Measurements from ENCODE around the gene ZNF195.

The ZNF195 gene

GRCh38 chr11:3375552-3375951 lies 3.4 kb downstream of the ZNF195 start:
- H3K27ac ChIP-seq (ENCODE audit: low read depth, low read length, severe bottlenecking) = no peak overlapping the region
- H3K4me1 ChIP-seq (ENCODE audit: control insufficient read depth, insufficient read depth, low read length, poor library complexity, severe bottlenecking) = no peaks in the 10 kb centered on the region
- peaks cover 19% of the 10 kb centered on the region for H3K9me3 ChIP-seq (ENCODE audit: control insufficient read depth, low read length)
- H3K4me3 ChIP-seq (ENCODE audit: extremely low read depth, insufficient read depth, low read length, poor library complexity, severe bottlenecking) = no peak overlapping the region
- 94% methylated on average over 4 of the region's 4 CpGs; no CpG with 5 or more reads in 1 of the 2 experiments for WGBS, 2 experiments (ENCODE audit: insufficient coverage in 2 of 2)
- peaks cover 73% of the 10 kb centered on the region for H3K36me3 ChIP-seq (ENCODE audit: control insufficient read depth, insufficient read depth, low read length)

- WGBS, 2 experiments (ENCODE audit: insufficient coverage in 2 of 2) = 85 to 91% methylated on average over 4 to 8 of the region's 9 CpGs
- H3K4me1 ChIP-seq (ENCODE audit: control insufficient read depth, insufficient read depth, low read length, poor library complexity, severe bottlenecking) = no peaks in the 10 kb centered on the region
- H3K36me3 ChIP-seq (ENCODE audit: control insufficient read depth, insufficient read depth, low read length) = peaks cover 96% of the 10 kb centered on the region
- no peak overlapping the region for H3K4me3 ChIP-seq (ENCODE audit: extremely low read depth, insufficient read depth, low read length, poor library complexity, severe bottlenecking)
- peaks cover 35% of the 10 kb centered on the region for H3K9me3 ChIP-seq (ENCODE audit: control insufficient read depth, low read length)
- H3K27ac ChIP-seq (ENCODE audit: low read depth, low read length, severe bottlenecking) = no peak overlapping the region
Observed at GRCh38 chr11:3370311-3370870, 8.6 kb downstream of the ZNF195 start.

GRCh38 chr11:3369366-3369765 lies 9.6 kb downstream of the ZNF195 start:
- WGBS, 2 experiments (ENCODE audit: insufficient coverage in 2 of 2) = 76 to 84% methylated on average over 3 to 4 of the region's 6 CpGs
- Histone ChIP-seq H3K27ac (ENCODE audit: low read depth, low read length, severe bottlenecking) (no peak overlapping the region), H3K4me3 (ENCODE audit: extremely low read depth, insufficient read depth, low read length, poor library complexity, severe bottlenecking) (no peak overlapping the region), H3K4me1 (ENCODE audit: control insufficient read depth, insufficient read depth, low read length, poor library complexity, severe bottlenecking) (no peaks in the 10 kb centered on the region), H3K9me3 (ENCODE audit: control insufficient read depth, low read length) (peaks cover 29% of the 10 kb centered on the region), H3K36me3 (ENCODE audit: control insufficient read depth, insufficient read depth, low read length) (peaks cover 96% of the 10 kb centered on the region)

GRCh38 chr11:3368199-3368598 lies 10.7 kb downstream of the ZNF195 start:
- Histone ChIP-seq H3K27ac (ENCODE audit: low read depth, low read length, severe bottlenecking) (no peak overlapping the region), H3K9me3 (ENCODE audit: control insufficient read depth, low read length) (peaks cover 35% of the 10 kb centered on the region), H3K4me1 (ENCODE audit: control insufficient read depth, insufficient read depth, low read length, poor library complexity, severe bottlenecking) (no peaks in the 10 kb centered on the region), H3K4me3 (ENCODE audit: extremely low read depth, insufficient read depth, low read length, poor library complexity, severe bottlenecking) (no peak overlapping the region), H3K36me3 (ENCODE audit: control insufficient read depth, insufficient read depth, low read length) (peaks cover 96% of the 10 kb centered on the region)
- WGBS, 2 experiments (ENCODE audit: insufficient coverage in 2 of 2) = 93 to 100% methylated on average over 3 of the region's 3 CpGs

GRCh38 chr11:3367221-3367620 lies 11.7 kb downstream of the ZNF195 start:
- Histone ChIP-seq H3K36me3 (ENCODE audit: control insufficient read depth, insufficient read depth, low read length) (peaks cover 92% of the 10 kb centered on the region), H3K4me1 (ENCODE audit: control insufficient read depth, insufficient read depth, low read length, poor library complexity, severe bottlenecking) (no peaks in the 10 kb centered on the region), H3K9me3 (ENCODE audit: control insufficient read depth, low read length) (peaks cover 40% of the 10 kb centered on the region), H3K27ac (ENCODE audit: low read depth, low read length, severe bottlenecking) (no peak overlapping the region), H3K4me3 (ENCODE audit: extremely low read depth, insufficient read depth, low read length, poor library complexity, severe bottlenecking) (no peak overlapping the region)
- WGBS, 2 experiments (ENCODE audit: insufficient coverage in 2 of 2) = no CpG with 5 or more reads among the region's 1 CpG

- no peak overlapping the region for H3K4me3 ChIP-seq (ENCODE audit: extremely low read depth, insufficient read depth, low read length, poor library complexity, severe bottlenecking)
- H3K9me3 ChIP-seq (ENCODE audit: control insufficient read depth, low read length) = peaks cover 74% of the 10 kb centered on the region
- no peak overlapping the region for H3K27ac ChIP-seq (ENCODE audit: low read depth, low read length, severe bottlenecking)
- WGBS, 2 experiments (ENCODE audit: insufficient coverage in 2 of 2) = 100% methylated on average over 1 of the region's 5 CpGs; no CpG with 5 or more reads in 1 of the 2 experiments
- peaks cover 81% of the 10 kb centered on the region for H3K36me3 ChIP-seq (ENCODE audit: control insufficient read depth, insufficient read depth, low read length)
- H3K4me1 ChIP-seq (ENCODE audit: control insufficient read depth, insufficient read depth, low read length, poor library complexity, severe bottlenecking) = no peaks in the 10 kb centered on the region
Observed at GRCh38 chr11:3359092-3359824, 19.7 kb downstream of the ZNF195 start.

- Histone ChIP-seq H3K36me3 (ENCODE audit: control insufficient read depth, insufficient read depth, low read length) (peaks cover 70% of the 10 kb centered on the region), H3K9me3 (ENCODE audit: control insufficient read depth, low read length) (peaks cover 64% of the 10 kb centered on the region), H3K4me1 (ENCODE audit: control insufficient read depth, insufficient read depth, low read length, poor library complexity, severe bottlenecking) (no peaks in the 10 kb centered on the region), H3K4me3 (ENCODE audit: extremely low read depth, insufficient read depth, low read length, poor library complexity, severe bottlenecking) (no peak overlapping the region), H3K27ac (ENCODE audit: low read depth, low read length, severe bottlenecking) (no peak overlapping the region)
- 94 to 100% methylated on average over 4 of the region's 11 CpGs for WGBS, 2 experiments (ENCODE audit: insufficient coverage in 2 of 2)
Observed at GRCh38 chr11:3357994-3358676, 20.8 kb downstream of the ZNF195 start.

GRCh38 chr11:3357302-3357701 lies 21.6 kb downstream of the ZNF195 start:
- Histone ChIP-seq H3K36me3 (ENCODE audit: control insufficient read depth, insufficient read depth, low read length) (peaks cover 65% of the 10 kb centered on the region), H3K9me3 (ENCODE audit: control insufficient read depth, low read length) (peaks cover 60% of the 10 kb centered on the region), H3K27ac (ENCODE audit: low read depth, low read length, severe bottlenecking) (no peak overlapping the region), H3K4me1 (ENCODE audit: control insufficient read depth, insufficient read depth, low read length, poor library complexity, severe bottlenecking) (no peaks in the 10 kb centered on the region), H3K4me3 (ENCODE audit: extremely low read depth, insufficient read depth, low read length, poor library complexity, severe bottlenecking) (no peak overlapping the region)
- whole genome bisulfite sequencing, 2 experiments (ENCODE audit: insufficient coverage in 2 of 2) = 92 to 97% methylated on average over 10 to 11 of the region's 11 CpGs

- H3K9me3 ChIP-seq (ENCODE audit: control insufficient read depth, low read length) = peaks cover 58% of the 10 kb centered on the region
Observed at GRCh38 chr11:3356858-3357257, 22.1 kb downstream of the ZNF195 start.

GRCh38 chr11:3353066-3353465 lies 25.9 kb downstream of the ZNF195 start:
- WGBS, 2 experiments (ENCODE audit: insufficient coverage in 2 of 2) = 94 to 98% methylated on average over 5 of the region's 5 CpGs
- Histone ChIP-seq H3K36me3 (ENCODE audit: control insufficient read depth, insufficient read depth, low read length) (peaks cover 24% of the 10 kb centered on the region), H3K4me1 (ENCODE audit: control insufficient read depth, insufficient read depth, low read length, poor library complexity, severe bottlenecking) (no peaks in the 10 kb centered on the region), H3K4me3 (ENCODE audit: extremely low read depth, insufficient read depth, low read length, poor library complexity, severe bottlenecking) (no peak overlapping the region), H3K27ac (ENCODE audit: low read depth, low read length, severe bottlenecking) (no peak overlapping the region), H3K9me3 (ENCODE audit: control insufficient read depth, low read length) (peaks cover 28% of the 10 kb centered on the region)

More at GRCh38 chr11:3356858-3357257, 22.1 kb downstream of the ZNF195 start:
- H3K27ac ChIP-seq (ENCODE audit: low read depth, low read length, severe bottlenecking) = no peak overlapping the region
- no peaks in the 10 kb centered on the region for H3K4me1 ChIP-seq (ENCODE audit: control insufficient read depth, insufficient read depth, low read length, poor library complexity, severe bottlenecking)
- no peak overlapping the region for H3K4me3 ChIP-seq (ENCODE audit: extremely low read depth, insufficient read depth, low read length, poor library complexity, severe bottlenecking)
- peaks cover 62% of the 10 kb centered on the region for H3K36me3 ChIP-seq (ENCODE audit: control insufficient read depth, insufficient read depth, low read length)
- WGBS, 2 experiments (ENCODE audit: insufficient coverage in 2 of 2) = 94 to 97% methylated on average over 9 to 10 of the region's 10 CpGs
